IMR-90 (cell line): ENCODE results near the gene AGAP1. TPM values are rescaled to one million over a fixed set of nuclear protein-coding genes. Genes with fewer than 3 reads are reported as not detected.

ENCODE experiments used
- ATAC-seq: fragments of 200-7000 bp; cut with Tn5 transposase; 2 replicates; pipeline ENCODE4 v1.9.1; 2020; ENCODE audit warnings: low read depth, mild to moderate bottlenecking, moderate library complexity
- BruUV-seq: library from RNA; stranded (reverse); fragments of 400-500 nt; replicated peaks from 2 replicates; lab custom pipeline; 2021; lab: Mats Ljungman, UMichigan
- CTCF ChIA-PET: fragments of 300-600 bp; formaldehyde crosslinking; extraction: SDS; loops from one replicate; lab custom pipeline; 2021; ENCODE audit warnings: antibody characterized with exemption; lab: Yijun Ruan, JAX
- POLR2A ChIA-PET: fragments of 300-600 bp; sonication (Branson Sonifier 250); formaldehyde crosslinking; loops from one replicate; lab custom pipeline; 2022; ENCODE audit warnings: antibody characterized with exemption; ENCODE audit not compliant: unreplicated experiment; lab: Charles Lee
- DNase-seq: peaks from one replicate; pipeline ENCODE4 v3.0.0; 2013
- H2AFZ ChIP-seq: replicated peaks from 2 replicates; pipeline ENCODE3; 2013; ENCODE audit warnings: low read length, mild to moderate bottlenecking; ENCODE audit not compliant: poor library complexity
- H2AK5ac ChIP-seq: 2 replicates; pipeline ENCODE4 v1.6.1; 2013; ENCODE audit warnings: low read depth, low read length, inconsistent platforms
- H2AK9ac ChIP-seq: replicated peaks from 2 replicates; pipeline ENCODE3; 2013; ENCODE audit warnings: mild to moderate bottlenecking, low read depth, low read length, moderate library complexity; ENCODE audit not compliant: poor library complexity
- H2BK120ac ChIP-seq: 2 replicates; pipeline ENCODE4 v1.6.1; 2013; ENCODE audit warnings: low read depth, low read length, inconsistent platforms
- H2BK15ac ChIP-seq: 3 replicates; pipeline ENCODE4 v1.6.1; 2013; ENCODE audit warnings: low read depth, low read length, inconsistent platforms
- H2BK20ac ChIP-seq: 2 replicates; pipeline ENCODE4 v1.6.1; 2013; ENCODE audit warnings: low read depth, mild to moderate bottlenecking, inconsistent platforms, low read length, moderate library complexity
- H2BK5ac ChIP-seq: 2 replicates; pipeline ENCODE4 v1.6.1; 2013; ENCODE audit warnings: mild to moderate bottlenecking, low read depth, low read length, inconsistent platforms; ENCODE audit not compliant: poor library complexity, severe bottlenecking
- H3K14ac ChIP-seq: replicated peaks from 2 replicates; pipeline ENCODE4 v1.6.1; 2013; ENCODE audit warnings: low read depth, low read length, inconsistent platforms
- H3K18ac ChIP-seq: 2 replicates; pipeline ENCODE4 v1.6.1; 2013; ENCODE audit warnings: low read depth, low read length, control low read depth
- H3K23ac ChIP-seq: 2 replicates; pipeline ENCODE4 v1.6.1; 2013; ENCODE audit warnings: low read depth, low read length, inconsistent platforms
- H3K27ac ChIP-seq: 2 replicates; pipeline ENCODE4 v1.5.1; 2013; ENCODE audit warnings: mild to moderate bottlenecking, control low read depth, low read length; ENCODE audit not compliant: insufficient read depth
- H3K27me3 ChIP-seq: 2 replicates; pipeline ENCODE4 v1.6.1; 2013; ENCODE audit warnings: low read length; ENCODE audit not compliant: control insufficient read depth, insufficient read depth
- H3K36me3 ChIP-seq: 2 replicates; pipeline ENCODE4 v1.6.1; 2013; ENCODE audit warnings: low read length, mixed read lengths; ENCODE audit not compliant: control insufficient read depth, insufficient read depth
- H3K4ac ChIP-seq: 2 replicates; pipeline ENCODE4 v1.6.1; 2013; ENCODE audit warnings: low read depth, low read length, inconsistent platforms
- H3K4me1 ChIP-seq: 2 replicates; pipeline ENCODE4 v1.6.1; 2013; ENCODE audit warnings: low read length, mixed read lengths; ENCODE audit not compliant: control insufficient read depth, insufficient read depth
- H3K4me2 ChIP-seq: 2 replicates; pipeline ENCODE4 v1.6.1; 2013; ENCODE audit warnings: low read depth, mild to moderate bottlenecking, control low read depth, low read length, moderate library complexity
- H3K4me3 ChIP-seq: 2 replicates; pipeline ENCODE4 v1.5.1; 2013; ENCODE audit warnings: low read depth, mild to moderate bottlenecking, control low read depth, low read length, moderate library complexity; ENCODE audit not compliant: insufficient read depth
- H3K56ac ChIP-seq: 2 replicates; pipeline ENCODE4 v1.6.1; 2013; ENCODE audit warnings: low read length, inconsistent platforms; ENCODE audit not compliant: insufficient read depth; ENCODE audit errors: extremely low read depth
- H3K79me1 ChIP-seq, 2 experiments: 2 replicates each; pipeline ENCODE4 v1.6.1; 2013; ENCODE audit warnings: low read length in 2 of 2, inconsistent platforms in 1 of 2, low read depth in 1 of 2
- H3K9ac ChIP-seq: 2 replicates; pipeline ENCODE4 v1.6.1; 2013; ENCODE audit warnings: low read depth, low read length, control low read depth
- H3K9me1 ChIP-seq: 2 replicates; pipeline ENCODE4 v1.6.1; 2013; ENCODE audit warnings: low read length, inconsistent platforms; ENCODE audit not compliant: insufficient read depth
- H3K9me3 ChIP-seq: 2 replicates; pipeline ENCODE4 v1.6.1; 2013; ENCODE audit warnings: low read length; ENCODE audit not compliant: control insufficient read depth, insufficient read depth
- H4K20me1 ChIP-seq: 2 replicates; pipeline ENCODE4 v1.6.1; 2013; ENCODE audit warnings: low read length, inconsistent platforms; ENCODE audit not compliant: insufficient read depth
- H4K5ac ChIP-seq: 2 replicates; pipeline ENCODE4 v1.6.1; 2013; ENCODE audit warnings: mild to moderate bottlenecking, low read depth, low read length, control low read depth
- H4K8ac ChIP-seq, 2 experiments: 2 replicates each; pipeline ENCODE4 v1.6.1; 2013; ENCODE audit warnings: low read depth in 2 of 2, low read length in 2 of 2, control low read depth in 1 of 2, inconsistent platforms in 1 of 2
- H4K91ac ChIP-seq: 2 replicates; pipeline ENCODE4 v1.6.1; 2013; ENCODE audit warnings: low read depth, low read length, inconsistent platforms; ENCODE audit not compliant: insufficient read depth
- BHLHE40 ChIP-seq: fragments of 150-350 bp; IDR thresholded peaks from 2 replicates; pipeline ENCODE4 v1.6.1; 2016; ENCODE audit warnings: mild to moderate bottlenecking, low read depth, low read length
- CEBPB ChIP-seq: IDR thresholded peaks from 2 replicates; pipeline ENCODE4 v1.6.1; 2012; ENCODE audit warnings: low read depth, low read length, improper control_type of control experiment
- CHD1 ChIP-seq: IDR thresholded peaks from 2 replicates; pipeline ENCODE4 v1.6.1; 2012; ENCODE audit warnings: low read depth, low read length, improper control_type of control experiment
- FOS ChIP-seq: fragments of 150-350 bp; IDR thresholded peaks from 2 replicates; pipeline ENCODE4 v1.6.1; 2016; ENCODE audit warnings: low read depth, low read length
- MAFK ChIP-seq: IDR thresholded peaks from 2 replicates; pipeline ENCODE4 v1.6.1; 2012; ENCODE audit warnings: low read depth, low read length, improper control_type of control experiment
- MAZ ChIP-seq: IDR thresholded peaks from 2 replicates; pipeline ENCODE4 v1.6.1; 2012; ENCODE audit warnings: low read depth, mild to moderate bottlenecking, low read length, improper control_type of control experiment, moderate library complexity, borderline replicate concordance
- MXI1 ChIP-seq: IDR thresholded peaks from 2 replicates; pipeline ENCODE4 v1.6.1; 2012; ENCODE audit warnings: low read depth, mild to moderate bottlenecking, low read length, moderate library complexity, borderline replicate concordance
- NFE2L2 ChIP-seq: fragments of 150-350 bp; IDR thresholded peaks from 2 replicates; pipeline ENCODE4 v1.6.1; 2016; ENCODE audit warnings: low read depth, mild to moderate bottlenecking, low read length
- POLR2A ChIP-seq: IDR thresholded peaks from 2 replicates; pipeline ENCODE4 v1.6.1; 2012; ENCODE audit warnings: mild to moderate bottlenecking, low read depth, low read length
- RAD21 ChIP-seq: IDR thresholded peaks from 2 replicates; pipeline ENCODE4 v1.6.1; 2012; ENCODE audit warnings: low read length, improper control_type of control experiment
- RCOR1 ChIP-seq: IDR thresholded peaks from 2 replicates; pipeline ENCODE4 v1.6.1; 2012; ENCODE audit warnings: mild to moderate bottlenecking, low read length, improper control_type of control experiment; ENCODE audit not compliant: insufficient replicate concordance
- RFX5 ChIP-seq: IDR thresholded peaks from 2 replicates; pipeline ENCODE4 v1.8.0; 2012; ENCODE audit warnings: low read depth, mild to moderate bottlenecking, low read length, moderate library complexity
- SMC3 ChIP-seq: fragments of 150-350 bp; IDR thresholded peaks from 2 replicates; pipeline ENCODE4 v1.6.1; 2016; ENCODE audit warnings: low read depth, mild to moderate bottlenecking, antibody characterized with exemption, low read length, moderate library complexity
- WGBS, 2 experiments: methylation state at CpG; one replicate each; pipeline versions ENCODE4 v1.1.5 to v1.1.7; 2013; ENCODE audit warnings: missing lambda C conversion rate in 2 of 2; ENCODE audit not compliant: insufficient read length in 1 of 2; ENCODE audit errors: extremely low coverage in 2 of 2; 5-methylcytosine and 5-hydroxymethylcytosine counted together
- dilution Hi-C: fragments of 300-500 bp; cut with HindIII; formaldehyde crosslinking; loops from one replicate; pipeline ENCODE4 v1.14.3; 2018; ENCODE audit warnings: low sequenced_read_pairs; ENCODE audit not compliant: unreplicated experiment
- in situ Hi-C: fragments of 300-500 bp; cut with MboI; formaldehyde crosslinking; loops from 3 replicates; pipeline ENCODE4 v1.14.3; 2019; ENCODE audit warnings: low sequenced_read_pairs, inconsistent platforms, mixed read lengths
- intact Hi-C: fragments of 100-400 bp; cut with micrococcal nuclease; formaldehyde crosslinking; loops from 2 replicates; pipeline ENCODE4 v1.10.0; 2022
- polyA plus RNA-seq, 3 experiments: library from polyadenylated mRNA; depleted of rRNA; stranded (reverse); fragments of >200 nt; gene quantifications; 2 replicates each; pipeline ENCODE4 v1.2.3, GENCODE V29; 2012; ENCODE audit warnings: low replicate concordance in 1 of 3
- total RNA-seq: library from RNA; depleted of rRNA; stranded (reverse); fragments of >200 nt; gene quantifications from 2 replicates; pipeline ENCODE4 v1.2.3, GENCODE V29; 2012
- TF ChIP-seq, protein P1 (sequence below): conservative IDR thresholded peaks from 2 replicates; pipeline ENCODE4 v1.5.1; 2012; ENCODE audit warnings: mild to moderate bottlenecking, low read depth, low read length, improper control_type of control experiment
- TF ChIP-seq, protein P2 (sequence below): fragments of 150-350 bp; IDR thresholded peaks from 2 replicates; pipeline ENCODE4 v1.6.1; 2016; ENCODE audit warnings: low read depth, mild to moderate bottlenecking, low read length, moderate library complexity, borderline replicate concordance
- TF ChIP-seq, protein P3 (sequence below): fragments of 150-350 bp; IDR thresholded peaks from 2 replicates; pipeline ENCODE4 v1.6.1; 2017; ENCODE audit warnings: mild to moderate bottlenecking, antibody characterized with exemption, low read length, low read depth

The AGAP1 gene
- total and polyA plus RNA-seq, 2 of the 4 experiments (the other 2 are of a cell fraction), result 15.1 to 16.4 TPM

DNA sequence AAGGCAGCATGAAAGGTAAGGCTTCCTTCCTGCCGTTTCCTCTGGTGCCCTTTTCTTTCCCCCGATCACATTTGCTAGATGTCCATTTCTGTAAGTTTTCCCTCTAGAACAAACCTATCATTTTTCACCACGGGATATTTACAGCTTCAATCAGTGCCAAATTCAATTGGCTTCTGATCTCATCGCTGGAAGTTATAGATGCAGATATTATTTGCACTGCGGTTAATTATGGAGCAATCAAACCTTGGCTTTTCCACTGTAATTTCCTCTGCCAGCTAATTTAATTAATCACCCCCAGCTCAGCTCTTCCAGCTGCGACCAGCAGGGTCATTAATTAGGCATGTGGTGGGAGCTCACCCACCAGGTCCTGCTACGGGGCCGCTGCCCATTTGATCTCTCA lies 588.2 kb downstream of the AGAP1 start:
- Histone ChIP-seq H2BK120ac (no peak overlapping the region), H3K56ac (no peak overlapping the region), H3K4ac (no peak overlapping the region), H2BK20ac (no peak overlapping the region), H3K4me1 (no peaks in the 10 kb centered on the region; the same call in 1 of the 2 replicates), H3K4me2 (no peak overlapping the region), H4K5ac (no peak overlapping the region), H4K8ac (no peak overlapping the region), H2AK5ac (no peak overlapping the region), H3K27ac (no peak overlapping the region), H3K14ac (no peak overlapping the region), H3K9ac (no peak overlapping the region), H3K36me3 (no peaks in the 10 kb centered on the region), H3K4me3 (no peak overlapping the region), H3K9me1 (no peaks in the 10 kb centered on the region; the same call in 1 of the 2 replicates), H2AFZ (no peak overlapping the region), H2BK5ac (no peak overlapping the region), H3K9me3 (no peaks in the 10 kb centered on the region), H3K79me1 (no peaks in the 10 kb centered on the region), H3K18ac (no peak overlapping the region), H3K23ac (no peak overlapping the region), H2AK9ac (no peak overlapping the region), H4K20me1 (no peaks in the 10 kb centered on the region), H4K91ac (no peak overlapping the region), H3K27me3 (no peaks in the 10 kb centered on the region), H2BK15ac (no peak overlapping the region)
- in situ Hi-C loops (no loop called here), intact Hi-C loops (no loop called here), dilution Hi-C loops (no loop called here)
- CTCF ChIA-PET, result no interaction called here
- ATAC-seq, result no peak
- POLR2A ChIA-PET, result no interaction called here
- no peak for DNase-seq
- no peak for TF ChIP-seq RAD21
- TF ChIP-seq POLR2A, result no peak
- TF ChIP-seq NFE2L2, result no peak
- TF ChIP-seq, protein P1, sequence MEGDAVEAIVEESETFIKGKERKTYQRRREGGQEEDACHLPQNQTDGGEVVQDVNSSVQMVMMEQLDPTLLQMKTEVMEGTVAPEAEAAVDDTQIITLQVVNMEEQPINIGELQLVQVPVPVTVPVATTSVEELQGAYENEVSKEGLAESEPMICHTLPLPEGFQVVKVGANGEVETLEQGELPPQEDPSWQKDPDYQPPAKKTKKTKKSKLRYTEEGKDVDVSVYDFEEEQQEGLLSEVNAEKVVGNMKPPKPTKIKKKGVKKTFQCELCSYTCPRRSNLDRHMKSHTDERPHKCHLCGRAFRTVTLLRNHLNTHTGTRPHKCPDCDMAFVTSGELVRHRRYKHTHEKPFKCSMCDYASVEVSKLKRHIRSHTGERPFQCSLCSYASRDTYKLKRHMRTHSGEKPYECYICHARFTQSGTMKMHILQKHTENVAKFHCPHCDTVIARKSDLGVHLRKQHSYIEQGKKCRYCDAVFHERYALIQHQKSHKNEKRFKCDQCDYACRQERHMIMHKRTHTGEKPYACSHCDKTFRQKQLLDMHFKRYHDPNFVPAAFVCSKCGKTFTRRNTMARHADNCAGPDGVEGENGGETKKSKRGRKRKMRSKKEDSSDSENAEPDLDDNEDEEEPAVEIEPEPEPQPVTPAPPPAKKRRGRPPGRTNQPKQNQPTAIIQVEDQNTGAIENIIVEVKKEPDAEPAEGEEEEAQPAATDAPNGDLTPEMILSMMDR, result no peak
- TF ChIP-seq, protein P2, sequence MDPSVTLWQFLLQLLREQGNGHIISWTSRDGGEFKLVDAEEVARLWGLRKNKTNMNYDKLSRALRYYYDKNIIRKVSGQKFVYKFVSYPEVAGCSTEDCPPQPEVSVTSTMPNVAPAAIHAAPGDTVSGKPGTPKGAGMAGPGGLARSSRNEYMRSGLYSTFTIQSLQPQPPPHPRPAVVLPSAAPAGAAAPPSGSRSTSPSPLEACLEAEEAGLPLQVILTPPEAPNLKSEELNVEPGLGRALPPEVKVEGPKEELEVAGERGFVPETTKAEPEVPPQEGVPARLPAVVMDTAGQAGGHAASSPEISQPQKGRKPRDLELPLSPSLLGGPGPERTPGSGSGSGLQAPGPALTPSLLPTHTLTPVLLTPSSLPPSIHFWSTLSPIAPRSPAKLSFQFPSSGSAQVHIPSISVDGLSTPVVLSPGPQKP, result no peak
- no peak for TF ChIP-seq BHLHE40
- no peak for TF ChIP-seq FOS
- TF ChIP-seq, protein P3, sequence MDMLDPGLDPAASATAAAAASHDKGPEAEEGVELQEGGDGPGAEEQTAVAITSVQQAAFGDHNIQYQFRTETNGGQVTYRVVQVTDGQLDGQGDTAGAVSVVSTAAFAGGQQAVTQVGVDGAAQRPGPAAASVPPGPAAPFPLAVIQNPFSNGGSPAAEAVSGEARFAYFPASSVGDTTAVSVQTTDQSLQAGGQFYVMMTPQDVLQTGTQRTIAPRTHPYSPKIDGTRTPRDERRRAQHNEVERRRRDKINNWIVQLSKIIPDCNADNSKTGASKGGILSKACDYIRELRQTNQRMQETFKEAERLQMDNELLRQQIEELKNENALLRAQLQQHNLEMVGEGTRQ, result no peak
- TF ChIP-seq CEBPB, result no peak
- no peak for TF ChIP-seq RCOR1
- TF ChIP-seq SMC3, result no peak
- no peak for TF ChIP-seq RFX5
- no peak for TF ChIP-seq MAZ
- no peak for TF ChIP-seq MAFK
- TF ChIP-seq CHD1, result no peak
- no peak for TF ChIP-seq MXI1
- BruUV-seq, result no TSS peak
- no CpG with 5 or more reads among the region's 8 CpGs for WGBS, 2 experiments
